GM18951 (cell line): ENCODE results near the gene HTRA3.

Source experiments
- POLR2A ChIP-seq: IDR thresholded peaks from 4 replicates; pipeline ENCODE4 v1.6.1; 2011; ENCODE audit warnings: mild to moderate bottlenecking; ENCODE audit not compliant: insufficient read length, insufficient read depth; ENCODE audit errors: extremely low read depth
- in situ Hi-C: fragments of 300-500 bp; cut with MboI; formaldehyde crosslinking; loops from one replicate; pipeline ENCODE4 v1.12.0; 2022; ENCODE audit warnings: low sequenced_read_pairs, mixed read lengths, inconsistent platforms; ENCODE audit not compliant: unreplicated experiment

The HTRA3 gene

GRCh38 chr4:8228319-8229250, 41.0 kb upstream of the HTRA3 start:
- TF ChIP-seq POLR2A, result no peak
- in situ Hi-C loops, result no loop called here

DNA sequence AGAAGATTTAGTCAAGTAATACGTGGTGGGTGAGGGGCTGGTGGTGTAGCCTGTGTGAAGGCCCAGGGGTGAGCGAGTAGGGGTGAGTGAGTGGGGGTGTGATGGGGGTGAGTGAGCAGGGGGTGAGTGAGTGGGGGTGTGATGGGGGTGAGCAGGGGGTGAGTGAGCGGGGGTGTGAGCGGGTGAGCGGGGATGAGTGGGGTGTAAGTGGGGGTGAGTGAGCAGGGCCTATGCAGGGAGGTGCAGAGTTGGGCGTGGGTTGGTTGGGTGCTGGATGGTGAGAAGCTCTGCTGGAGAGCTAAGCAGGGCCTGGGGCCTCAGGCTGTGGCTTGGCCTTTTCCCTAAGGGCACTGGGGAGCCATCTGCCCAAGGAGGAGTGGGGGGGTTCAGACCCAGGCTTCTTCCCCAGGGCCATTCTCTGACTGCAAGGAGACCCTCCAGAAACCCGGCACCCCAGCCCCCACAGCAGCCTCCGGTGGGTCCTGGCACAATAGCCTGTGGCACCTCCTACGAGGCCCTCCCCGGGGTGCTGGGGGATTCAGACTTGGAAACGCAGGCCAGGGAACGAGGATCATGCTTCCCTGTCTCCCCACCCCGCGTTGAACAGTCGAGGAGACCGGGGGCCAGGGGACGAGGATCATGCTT, 40.1 kb upstream of the HTRA3 start:
- in situ Hi-C loops, result no loop called here

DNA sequence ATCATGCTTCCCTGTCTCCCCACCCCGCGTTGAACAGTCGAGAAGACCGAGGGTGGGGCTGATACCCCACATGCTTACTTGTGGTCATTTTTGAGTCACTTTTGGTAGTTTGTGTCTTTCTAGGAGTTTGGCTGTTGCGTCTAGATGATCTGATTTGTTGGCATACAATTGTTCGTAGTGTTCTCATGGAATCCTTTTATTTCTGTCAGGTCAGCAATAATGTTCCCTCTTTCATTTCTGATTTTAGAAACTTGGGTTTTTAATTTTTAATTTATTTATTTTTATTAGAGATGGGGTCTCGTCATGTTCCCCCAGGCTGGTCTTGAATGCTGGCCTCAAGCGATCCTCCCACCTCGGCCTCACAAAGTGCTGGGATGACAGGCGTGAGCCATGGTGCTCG, 39.5 kb upstream of the HTRA3 start:
- in situ Hi-C loops, result no loop called here
- TF ChIP-seq POLR2A, result no peak

More for the DNA sequence above, 40.1 kb upstream of the HTRA3 start:
- TF ChIP-seq POLR2A, result no peak

DNA sequence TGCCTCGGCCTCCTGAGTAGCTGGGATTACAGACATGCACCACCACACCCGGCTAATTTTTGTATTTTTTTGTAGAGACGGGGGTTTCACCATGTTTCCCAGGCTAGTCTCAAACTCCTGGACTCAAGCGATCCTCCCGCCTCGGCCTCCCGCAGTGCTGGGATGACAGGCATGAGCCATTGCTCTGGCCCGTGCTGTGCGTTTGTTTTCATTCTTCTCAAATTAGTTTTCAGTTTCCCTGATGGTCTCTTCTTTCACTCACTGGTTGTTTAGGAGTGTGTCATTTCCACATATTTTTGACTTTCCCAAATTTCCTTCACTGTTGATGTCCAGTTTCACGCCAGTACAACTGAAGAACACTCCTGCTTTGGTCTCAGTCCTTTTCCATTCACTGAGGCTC, 38.7 kb upstream of the HTRA3 start:
- TF ChIP-seq POLR2A, result no peak
- in situ Hi-C loops, result no loop called here

DNA sequence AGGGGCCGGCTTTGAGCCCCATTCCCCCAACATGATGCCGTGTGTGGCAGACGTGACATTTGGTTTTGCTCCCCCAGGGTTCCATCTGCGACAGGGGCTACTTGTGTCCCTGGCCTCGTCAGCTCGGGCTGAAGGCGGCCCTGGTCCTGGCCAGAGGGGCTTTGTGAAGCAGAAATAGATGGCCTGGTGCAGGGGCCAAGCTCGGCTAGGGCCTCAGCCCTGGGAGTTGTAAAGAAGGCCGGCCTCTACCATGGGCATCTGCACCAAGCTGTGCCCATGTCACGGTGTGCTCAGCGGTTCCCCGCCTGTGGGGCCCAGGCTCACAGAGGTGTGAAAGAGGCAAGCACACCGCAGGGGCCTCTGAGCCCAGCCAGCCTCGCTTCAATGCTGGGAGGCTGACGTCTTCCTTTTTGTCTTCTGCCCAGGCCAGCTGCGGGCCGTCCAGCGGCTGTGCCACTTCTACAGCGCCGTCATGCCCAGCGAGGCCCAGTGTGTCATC, 38.0 kb upstream of the HTRA3 start:
- in situ Hi-C loops, result no loop called here
- no peak for TF ChIP-seq POLR2A

- TF ChIP-seq POLR2A, result no peak
- in situ Hi-C loops, result no loop called here
Observed at GRCh38 chr4:8232748-8233147, 36.8 kb upstream of the HTRA3 start.

GRCh38 chr4:8233672-8234484, 35.7 kb upstream of the HTRA3 start:
- no peak for TF ChIP-seq POLR2A
- in situ Hi-C loops, result no loop called here

DNA sequence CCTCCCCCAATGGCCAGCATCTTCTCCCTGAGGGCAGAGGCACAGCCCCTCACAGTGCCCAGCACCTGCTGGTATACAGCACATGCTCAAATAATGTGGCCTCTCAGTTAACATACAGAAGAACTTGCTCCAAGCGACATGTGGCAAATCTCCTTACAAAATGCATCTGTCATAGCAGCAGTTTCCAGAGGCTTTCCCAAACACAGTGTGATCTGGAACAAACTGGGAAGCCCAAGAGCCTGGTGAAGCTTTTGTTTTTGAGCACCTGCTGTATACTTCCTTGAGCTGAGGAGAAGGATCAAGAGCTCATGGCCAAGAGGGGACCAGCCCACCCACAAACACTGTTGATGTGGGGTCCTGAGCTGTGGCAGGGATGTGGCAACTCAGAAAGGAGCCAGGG, 34.8 kb upstream of the HTRA3 start:
- in situ Hi-C loops, result no loop called here

DNA sequence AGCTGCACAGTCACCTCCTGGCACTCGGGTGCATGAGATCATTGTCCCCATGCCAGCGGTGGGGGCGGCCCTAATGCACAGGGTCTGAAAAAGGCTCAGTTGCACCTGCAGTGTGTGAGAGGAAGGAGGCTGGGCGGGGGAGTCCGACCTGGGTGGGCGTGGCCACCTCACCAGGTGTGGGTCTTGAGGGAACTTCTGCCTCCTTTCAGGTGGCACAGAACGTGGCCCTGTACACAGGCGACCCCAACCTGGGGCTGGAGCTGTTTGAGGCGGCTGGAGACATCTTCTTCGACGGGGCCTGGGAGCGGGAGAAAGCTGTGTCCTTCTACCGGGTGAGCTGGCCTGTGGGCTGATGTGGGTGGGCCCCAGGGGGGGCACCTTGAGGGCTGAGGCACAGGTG, 34.3 kb upstream of the HTRA3 start:
- in situ Hi-C loops, result no loop called here
- no peak for TF ChIP-seq POLR2A

More for the DNA sequence above, 34.8 kb upstream of the HTRA3 start:
- TF ChIP-seq POLR2A, result no peak

DNA sequence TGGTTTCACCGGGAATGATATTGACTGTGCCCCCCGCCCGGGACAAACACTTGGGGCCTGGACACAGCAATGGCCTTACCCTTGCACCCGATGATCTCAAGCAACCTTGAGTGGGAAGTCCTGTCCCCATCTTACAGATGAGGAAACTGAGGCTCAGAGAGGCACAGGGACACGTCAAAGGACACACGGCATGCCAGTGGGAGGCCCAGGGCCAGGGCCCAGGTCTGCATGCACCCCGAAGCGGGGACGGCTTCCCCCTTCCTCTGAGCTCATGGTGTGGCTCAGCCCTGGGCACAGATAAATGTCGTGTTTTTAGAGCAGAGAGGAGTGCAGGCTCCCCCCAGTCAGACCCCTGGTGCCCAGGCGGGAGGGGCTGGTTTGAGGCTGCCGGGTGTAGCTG, 33.9 kb upstream of the HTRA3 start:
- in situ Hi-C loops, result no loop called here
- TF ChIP-seq POLR2A, result no peak

DNA sequence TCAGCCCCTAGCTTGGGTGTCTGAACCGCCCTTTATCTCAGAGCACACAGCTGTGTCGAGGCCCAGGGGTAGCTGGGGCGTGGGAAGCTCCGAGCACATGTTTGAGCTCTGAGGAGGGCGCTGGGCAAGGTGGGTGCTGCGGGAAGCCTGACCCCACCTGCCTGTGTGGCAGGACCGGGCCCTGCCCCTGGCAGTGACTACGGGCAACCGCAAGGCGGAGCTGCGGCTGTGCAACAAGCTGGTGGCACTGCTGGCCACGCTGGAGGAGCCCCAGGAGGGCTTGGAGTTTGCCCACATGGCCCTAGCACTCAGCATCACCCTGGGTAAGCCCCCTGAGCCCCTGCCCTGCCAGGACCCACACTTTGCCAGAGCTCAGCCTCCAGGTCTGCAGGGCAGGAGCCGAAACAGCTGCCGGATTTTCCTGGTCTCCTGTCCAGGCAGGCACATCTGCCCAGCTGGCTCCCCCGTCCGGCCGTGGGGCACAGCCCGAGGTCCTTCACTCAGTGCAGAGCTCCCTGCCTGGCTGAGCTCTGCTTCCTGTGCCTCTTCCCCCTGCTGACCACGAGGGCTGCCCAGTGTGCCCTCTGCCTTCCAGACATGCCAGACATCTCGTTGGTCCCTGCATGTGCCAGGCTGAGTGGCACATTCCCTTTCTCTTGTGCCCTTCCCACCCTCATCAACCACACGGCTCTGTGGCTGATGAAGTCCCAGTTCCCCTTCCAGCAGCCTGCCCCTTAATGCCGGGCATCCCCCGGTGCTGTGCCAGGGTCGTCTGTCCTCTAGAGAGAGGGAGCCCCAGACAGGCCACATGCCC, 33.2 kb upstream of the HTRA3 start:
- TF ChIP-seq POLR2A, result no peak
- in situ Hi-C loops, result no loop called here

DNA sequence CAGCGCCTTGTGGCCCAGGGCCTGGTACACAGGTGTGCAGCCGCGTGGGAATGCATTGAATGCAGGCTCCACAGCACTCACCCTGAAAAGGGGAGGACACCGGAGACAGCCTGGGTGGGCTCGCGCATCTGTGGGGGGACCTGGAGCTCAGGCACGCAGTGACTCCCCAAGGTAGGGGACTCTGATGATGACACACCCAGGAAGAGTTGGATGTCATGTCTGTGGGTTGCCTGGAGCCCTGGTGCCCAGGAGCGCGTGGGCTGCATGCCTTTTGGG, 32.7 kb upstream of the HTRA3 start:
- in situ Hi-C loops, result no loop called here
- TF ChIP-seq POLR2A, result no peak
